Mononuclear cell (primary cell): ENCODE results near the gene MTX2. TPM values are rescaled to one million over a fixed set of nuclear protein-coding genes. Genes with fewer than 3 reads are reported as not detected.

Source experiments
- H3K27me3 ChIP-seq: 2 replicates; pipeline ENCODE4 v1.6.0; 2011; ENCODE audit warnings: low read length, control low read depth; ENCODE audit not compliant: insufficient read depth
- H3K4me1 ChIP-seq: 2 replicates; pipeline ENCODE4 v1.5.1; 2011; ENCODE audit warnings: mild to moderate bottlenecking, low read length, control low read depth; ENCODE audit not compliant: insufficient read depth
- H3K4me3 ChIP-seq: 2 replicates; pipeline ENCODE4 v1.5.1; 2011; ENCODE audit warnings: mild to moderate bottlenecking, low read length, moderate library complexity
- H3K9me3 ChIP-seq: 2 replicates; pipeline ENCODE4 v1.5.1; 2011; ENCODE audit warnings: low read depth, mild to moderate bottlenecking, control low read depth, low read length
- total RNA-seq: library from RNA; depleted of rRNA; stranded (reverse); fragments of >200 nt; gene quantifications from one replicate; pipeline ENCODE4 v1.2.3, GENCODE V29; 2012

The MTX2 gene
- total RNA-seq, 1 donor: 5.0 TPM

- H3K4me3 ChIP-seq: no peak overlapping the region
- no peaks in the 10 kb centered on the region for H3K4me1 ChIP-seq
- H3K9me3 ChIP-seq: peaks cover 12% of the 10 kb centered on the region
- peaks cover 4% of the 10 kb centered on the region for H3K27me3 ChIP-seq
Measured at GRCh38 chr2:176383100-176383499, 113.9 kb downstream of the MTX2 start.

DNA sequence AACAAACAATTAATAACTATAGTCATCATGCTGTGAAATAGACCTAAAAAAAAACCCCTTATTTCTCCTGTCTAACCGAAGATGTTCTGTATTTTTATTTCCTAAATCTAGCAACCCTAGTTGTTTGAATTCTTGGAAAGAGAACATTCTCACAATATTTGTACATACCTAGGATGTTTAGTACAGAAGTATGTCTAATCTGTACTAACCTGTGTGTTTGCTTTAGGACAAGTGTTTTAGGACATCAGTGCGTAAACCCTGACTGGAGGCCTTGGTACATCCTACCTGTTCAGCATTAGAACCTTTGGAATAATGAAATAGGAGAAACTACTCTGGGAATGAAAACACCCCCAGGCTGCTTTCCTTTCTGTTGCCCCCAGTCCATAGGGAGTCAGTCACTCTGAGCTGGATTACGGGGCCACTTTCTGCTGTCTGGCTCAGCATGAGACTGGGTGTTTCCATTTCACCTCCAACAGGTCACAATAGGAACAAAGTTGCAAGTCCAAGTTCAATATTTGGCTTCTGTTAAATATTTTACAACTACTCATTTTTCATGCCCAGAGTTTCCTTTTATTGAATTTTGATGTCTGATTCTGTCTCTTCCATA is 114.7 kb downstream of the MTX2 start:
- no peak overlapping the region for H3K4me3 ChIP-seq
- H3K27me3 ChIP-seq: peaks cover 4% of the 10 kb centered on the region
- H3K4me1 ChIP-seq: no peaks in the 10 kb centered on the region
- H3K9me3 ChIP-seq: peaks cover 4% of the 10 kb centered on the region

GRCh38 chr2:176385219-176385759 is 116.0 kb downstream of the MTX2 start:
- Histone ChIP-seq H3K4me1 (no peaks in the 10 kb centered on the region), H3K4me3 (no peak overlapping the region), H3K27me3 (no peaks in the 10 kb centered on the region), H3K9me3 (no peaks in the 10 kb centered on the region)

GRCh38 chr2:176385838-176386237 is 116.6 kb downstream of the MTX2 start:
- H3K4me3 ChIP-seq: no peak overlapping the region
- H3K9me3 ChIP-seq: no peaks in the 10 kb centered on the region
- H3K4me1 ChIP-seq: no peaks in the 10 kb centered on the region
- no peaks in the 10 kb centered on the region for H3K27me3 ChIP-seq

Other genes starting within 250 kb of the MTX2 start
- not detected for gene EVX2, start 185.5 kb upstream of the MTX2 start, total RNA-seq
- gene HOXD13, start 176.7 kb upstream of the MTX2 start, total RNA-seq: not detected
- gene HOXD12, start 169.6 kb upstream of the MTX2 start, total RNA-seq: not detected
- not detected for gene HOXD11, start 162.2 kb upstream of the MTX2 start, total RNA-seq
- gene HOXD10, start 152.7 kb upstream of the MTX2 start, total RNA-seq: not detected
- not detected for gene HOXD9, start 146.7 kb upstream of the MTX2 start, total RNA-seq
- gene HOXD8, start 139.7 kb upstream of the MTX2 start, total RNA-seq: not detected
- gene HOXD4, start 117.9 kb upstream of the MTX2 start, total RNA-seq: 0.21 TPM
- not detected for gene HOXD3, start 112.1 kb upstream of the MTX2 start, total RNA-seq
- not detected for gene HOXD1, start 80.8 kb upstream of the MTX2 start, total RNA-seq